Muscle of leg (tissue), 11 donors: ENCODE data around the gene OVCH1. TPM values are rescaled to one million over a fixed set of nuclear protein-coding genes. Genes with fewer than 3 reads are reported as not detected.
A peak's percentile ranks its signal among the peaks of the same experiment; 100 is the strongest.
"Not testable (repeated sequence)": the region's sequence is repeated elsewhere in the genome, so short reads cannot be mapped to it uniquely, and the experiment has no call there.

ENCODE experiments used
- DNase-seq: peaks from one replicate; pipeline ENCODE4 v3.0.0; 2013
- H3K27ac ChIP-seq: one replicate; pipeline ENCODE4 v1.5.1; 2013; ENCODE audit warnings: mild to moderate bottlenecking, low read length, control low read depth
- H3K27me3 ChIP-seq: one replicate; pipeline ENCODE4 v1.6.1; 2013; ENCODE audit warnings: low read length; ENCODE audit not compliant: control insufficient read depth, insufficient read depth
- H3K36me3 ChIP-seq: one replicate; pipeline ENCODE4 v1.6.1; 2013; ENCODE audit warnings: low read length; ENCODE audit not compliant: control insufficient read depth, insufficient read depth
- H3K4me1 ChIP-seq: one replicate; pipeline ENCODE4 v1.6.1; 2013; ENCODE audit warnings: low read length; ENCODE audit not compliant: control insufficient read depth, insufficient read depth
- H3K4me3 ChIP-seq: one replicate; pipeline ENCODE4 v1.5.1; 2013; ENCODE audit warnings: low read length, control low read depth
- H3K9me3 ChIP-seq: replicated peaks from 2 replicates; pipeline ENCODE4 v1.6.1; 2013; ENCODE audit warnings: low read depth, low read length; ENCODE audit not compliant: control insufficient read depth
- WGBS: methylation state at CpG from one replicate; pipeline ENCODE4 v1.1.5; 2013; ENCODE audit warnings: missing lambda C conversion rate; ENCODE audit not compliant: insufficient coverage; 5-methylcytosine and 5-hydroxymethylcytosine counted together
- polyA plus RNA-seq, 8 donors: library from polyadenylated mRNA; unstranded; fragments of 120-200 nt; gene quantifications; one replicate each; pipeline versions ENCODE4 v1.2.1 to v1.2.3, GENCODE V29; 2013; ENCODE audit warnings: inconsistent platforms in 1 of 8, low replicate concordance in 1 of 8; ENCODE audit not compliant: insufficient read length in 8 of 8, insufficient read depth in 1 of 8
- total RNA-seq: library from RNA; stranded (reverse); fragments of 120-200 nt; gene quantifications from one replicate; pipeline ENCODE4 v1.2.4, GENCODE V29; 2013

Gene OVCH1
- total and polyA plus RNA-seq, 9 donors: 0.06 to 1.2 (median 0.21) TPM

GRCh38 chr12:29389295-29389919 lies 108.1 kb downstream of the OVCH1 start:
- no peak overlapping the region for H3K27ac ChIP-seq
- no peaks in the 10 kb centered on the region for H3K36me3 ChIP-seq
- no peak overlapping the region for H3K4me3 ChIP-seq
- 91% methylated on average over 59 of the region's 65 CpGs for WGBS
- no peaks in the 10 kb centered on the region for H3K4me1 ChIP-seq
- H3K27me3 ChIP-seq: no peaks in the 10 kb centered on the region
- H3K9me3 ChIP-seq: no peaks in the 10 kb centered on the region
- DNase-seq: no peak

GRCh38 chr12:29386084-29386680 lies 111.3 kb downstream of the OVCH1 start:
- H3K27me3 ChIP-seq, H3K9me3 ChIP-seq, H3K36me3 ChIP-seq, DNase-seq, H3K27ac ChIP-seq, H3K4me1 ChIP-seq, H3K4me3 ChIP-seq: not testable (repeated sequence)
- 94% methylated on average over 34 of the region's 36 CpGs for WGBS

- H3K4me1 ChIP-seq, H3K27ac ChIP-seq, DNase-seq, H3K27me3 ChIP-seq, H3K36me3 ChIP-seq, H3K9me3 ChIP-seq, H3K4me3 ChIP-seq: not testable (repeated sequence)
- WGBS: 93% methylated on average over 14 of the region's 17 CpGs
Measured at GRCh38 chr12:29385194-29385593, 112.3 kb downstream of the OVCH1 start.

GRCh38 chr12:29382251-29382650 lies 115.2 kb downstream of the OVCH1 start:
- Histone ChIP-seq H3K9me3 (no peaks in the 10 kb centered on the region), H3K27me3 (no peaks in the 10 kb centered on the region), H3K4me1 (no peaks in the 10 kb centered on the region), H3K27ac (no peak overlapping the region), H3K4me3 (no peak overlapping the region), H3K36me3 (no peaks in the 10 kb centered on the region)
- DNase-seq: no peak
- no CpG with 5 or more reads among the region's 2 CpGs for WGBS

GRCh38 chr12:29380536-29381523 lies 116.7 kb downstream of the OVCH1 start, which contains the start of gene ERGIC2:
Gene ERGIC2 (minus strand): TSS chr12:29381172. CDS start chr12:29371633, 9,539 bp downstream.
- under 1% methylated on average over 44 of the region's 55 CpGs for WGBS
- Histone ChIP-seq H3K27ac (peak within 1 kb of the TSS; percentile 89), H3K4me1 (no peaks in the 10 kb centered on the region), H3K4me3 (peak within 1 kb of the TSS; percentile 81), H3K27me3 (no peaks in the 10 kb centered on the region), H3K36me3 (no peaks in the 10 kb centered on the region), H3K9me3 (no peaks in the 10 kb centered on the region)
- DNase-seq: peak; percentile 99

Other genes with a start within 250 kb of the OVCH1 start
- 66.0 TPM for gene ERGIC2, start 116.5 kb downstream of the OVCH1 start, total RNA-seq
- gene ERGIC2, start 116.5 kb downstream of the OVCH1 start, polyA plus RNA-seq: 10 to 100 TPM; 53.5 to 81.6 (median 59.5) TPM